H1 (cell line): Measurements from ENCODE around the gene MCM5. TPM values are rescaled to one million over a fixed set of nuclear protein-coding genes. Genes with fewer than 3 reads are reported as not detected.

Experiments
- KDM4A ChIP-seq: IDR thresholded peaks from one replicate; pipeline ENCODE4 v1.7.1; 2012; ENCODE audit warnings: low read depth, mild to moderate bottlenecking, moderate library complexity, low read length, inconsistent platforms; ENCODE audit not compliant: severe bottlenecking
- KDM5A ChIP-seq: fragments of 200-600 bp; IDR thresholded peaks from 2 replicates; pipeline ENCODE4 v1.7.1; 2012; ENCODE audit warnings: mild to moderate bottlenecking, low read length, inconsistent platforms, mixed read lengths
- MAFK ChIP-seq: IDR thresholded peaks from 2 replicates; pipeline ENCODE4 v1.6.1; 2012; ENCODE audit warnings: low read depth, mild to moderate bottlenecking, improper control_type of control experiment, low read length
- SP4 ChIP-seq: IDR thresholded peaks from 2 replicates; pipeline ENCODE4 v1.6.1; 2012; ENCODE audit warnings: low read length, inconsistent platforms
- polyA plus RNA-seq, 7 experiments: library from polyadenylated mRNA; depleted of rRNA in 3 of 7; stranded (reverse) in 5 of 7; unstranded in 2 of 7; fragments of >200 nt in 5 of 7; fragments of 200-250 nt in 2 of 7; gene quantifications; 1 replicate in 5 of 7; 2 replicates in 1 of 7; 4 replicates in 1 of 7; pipeline versions ENCODE4 v1.2.1 to v1.2.3, GENCODE V29; 2011 to 2013; ENCODE audit warnings: missing spikeins in 2 of 7, mixed read lengths in 2 of 7
- total RNA-seq: library from RNA; stranded (reverse); fragmentation: NEBNext Ultra II Directional; extraction: Animal tissue kit (Norgen Biotek cat#: 25700); gene quantifications from 2 replicates; pipeline ENCODE4 v1.2.1, GENCODE V29; 2021
- TF ChIP-seq, protein P1 (sequence below): fragments of 300-600 bp; sonication (generic); IDR thresholded peaks from 2 replicates; pipeline ENCODE4 v1.7.1; 2012; ENCODE audit warnings: low read length, moderate library complexity, mild to moderate bottlenecking, inconsistent platforms; ENCODE audit not compliant: insufficient replicate concordance

The MCM5 gene
- total and polyA plus RNA-seq, 2 of the 8 experiments (the other 6 are each of a cell fraction or from before 2014, with no cell fraction given): 210 to 305 TPM

DNA sequence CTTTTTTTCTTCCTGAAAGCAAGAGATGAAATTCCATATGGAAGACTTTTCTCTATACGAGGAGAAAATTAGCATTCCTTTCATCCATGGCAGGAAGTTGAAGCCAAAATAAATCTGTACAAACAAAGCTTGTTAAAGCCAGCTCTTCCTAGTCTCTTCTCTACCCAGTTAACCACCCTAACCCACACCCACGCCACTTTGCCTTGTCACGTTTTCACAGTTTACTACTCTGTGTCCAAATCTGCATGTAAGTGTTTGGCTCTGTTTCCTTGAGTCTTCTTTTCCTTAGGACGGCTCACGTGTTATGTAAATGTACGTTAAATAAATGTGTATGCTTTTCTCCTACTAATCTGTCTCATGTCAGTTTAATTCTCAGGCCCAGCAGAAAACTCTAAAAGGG, 26.2 kb upstream of the MCM5 start (continued):
- TF ChIP-seq, protein P1, sequence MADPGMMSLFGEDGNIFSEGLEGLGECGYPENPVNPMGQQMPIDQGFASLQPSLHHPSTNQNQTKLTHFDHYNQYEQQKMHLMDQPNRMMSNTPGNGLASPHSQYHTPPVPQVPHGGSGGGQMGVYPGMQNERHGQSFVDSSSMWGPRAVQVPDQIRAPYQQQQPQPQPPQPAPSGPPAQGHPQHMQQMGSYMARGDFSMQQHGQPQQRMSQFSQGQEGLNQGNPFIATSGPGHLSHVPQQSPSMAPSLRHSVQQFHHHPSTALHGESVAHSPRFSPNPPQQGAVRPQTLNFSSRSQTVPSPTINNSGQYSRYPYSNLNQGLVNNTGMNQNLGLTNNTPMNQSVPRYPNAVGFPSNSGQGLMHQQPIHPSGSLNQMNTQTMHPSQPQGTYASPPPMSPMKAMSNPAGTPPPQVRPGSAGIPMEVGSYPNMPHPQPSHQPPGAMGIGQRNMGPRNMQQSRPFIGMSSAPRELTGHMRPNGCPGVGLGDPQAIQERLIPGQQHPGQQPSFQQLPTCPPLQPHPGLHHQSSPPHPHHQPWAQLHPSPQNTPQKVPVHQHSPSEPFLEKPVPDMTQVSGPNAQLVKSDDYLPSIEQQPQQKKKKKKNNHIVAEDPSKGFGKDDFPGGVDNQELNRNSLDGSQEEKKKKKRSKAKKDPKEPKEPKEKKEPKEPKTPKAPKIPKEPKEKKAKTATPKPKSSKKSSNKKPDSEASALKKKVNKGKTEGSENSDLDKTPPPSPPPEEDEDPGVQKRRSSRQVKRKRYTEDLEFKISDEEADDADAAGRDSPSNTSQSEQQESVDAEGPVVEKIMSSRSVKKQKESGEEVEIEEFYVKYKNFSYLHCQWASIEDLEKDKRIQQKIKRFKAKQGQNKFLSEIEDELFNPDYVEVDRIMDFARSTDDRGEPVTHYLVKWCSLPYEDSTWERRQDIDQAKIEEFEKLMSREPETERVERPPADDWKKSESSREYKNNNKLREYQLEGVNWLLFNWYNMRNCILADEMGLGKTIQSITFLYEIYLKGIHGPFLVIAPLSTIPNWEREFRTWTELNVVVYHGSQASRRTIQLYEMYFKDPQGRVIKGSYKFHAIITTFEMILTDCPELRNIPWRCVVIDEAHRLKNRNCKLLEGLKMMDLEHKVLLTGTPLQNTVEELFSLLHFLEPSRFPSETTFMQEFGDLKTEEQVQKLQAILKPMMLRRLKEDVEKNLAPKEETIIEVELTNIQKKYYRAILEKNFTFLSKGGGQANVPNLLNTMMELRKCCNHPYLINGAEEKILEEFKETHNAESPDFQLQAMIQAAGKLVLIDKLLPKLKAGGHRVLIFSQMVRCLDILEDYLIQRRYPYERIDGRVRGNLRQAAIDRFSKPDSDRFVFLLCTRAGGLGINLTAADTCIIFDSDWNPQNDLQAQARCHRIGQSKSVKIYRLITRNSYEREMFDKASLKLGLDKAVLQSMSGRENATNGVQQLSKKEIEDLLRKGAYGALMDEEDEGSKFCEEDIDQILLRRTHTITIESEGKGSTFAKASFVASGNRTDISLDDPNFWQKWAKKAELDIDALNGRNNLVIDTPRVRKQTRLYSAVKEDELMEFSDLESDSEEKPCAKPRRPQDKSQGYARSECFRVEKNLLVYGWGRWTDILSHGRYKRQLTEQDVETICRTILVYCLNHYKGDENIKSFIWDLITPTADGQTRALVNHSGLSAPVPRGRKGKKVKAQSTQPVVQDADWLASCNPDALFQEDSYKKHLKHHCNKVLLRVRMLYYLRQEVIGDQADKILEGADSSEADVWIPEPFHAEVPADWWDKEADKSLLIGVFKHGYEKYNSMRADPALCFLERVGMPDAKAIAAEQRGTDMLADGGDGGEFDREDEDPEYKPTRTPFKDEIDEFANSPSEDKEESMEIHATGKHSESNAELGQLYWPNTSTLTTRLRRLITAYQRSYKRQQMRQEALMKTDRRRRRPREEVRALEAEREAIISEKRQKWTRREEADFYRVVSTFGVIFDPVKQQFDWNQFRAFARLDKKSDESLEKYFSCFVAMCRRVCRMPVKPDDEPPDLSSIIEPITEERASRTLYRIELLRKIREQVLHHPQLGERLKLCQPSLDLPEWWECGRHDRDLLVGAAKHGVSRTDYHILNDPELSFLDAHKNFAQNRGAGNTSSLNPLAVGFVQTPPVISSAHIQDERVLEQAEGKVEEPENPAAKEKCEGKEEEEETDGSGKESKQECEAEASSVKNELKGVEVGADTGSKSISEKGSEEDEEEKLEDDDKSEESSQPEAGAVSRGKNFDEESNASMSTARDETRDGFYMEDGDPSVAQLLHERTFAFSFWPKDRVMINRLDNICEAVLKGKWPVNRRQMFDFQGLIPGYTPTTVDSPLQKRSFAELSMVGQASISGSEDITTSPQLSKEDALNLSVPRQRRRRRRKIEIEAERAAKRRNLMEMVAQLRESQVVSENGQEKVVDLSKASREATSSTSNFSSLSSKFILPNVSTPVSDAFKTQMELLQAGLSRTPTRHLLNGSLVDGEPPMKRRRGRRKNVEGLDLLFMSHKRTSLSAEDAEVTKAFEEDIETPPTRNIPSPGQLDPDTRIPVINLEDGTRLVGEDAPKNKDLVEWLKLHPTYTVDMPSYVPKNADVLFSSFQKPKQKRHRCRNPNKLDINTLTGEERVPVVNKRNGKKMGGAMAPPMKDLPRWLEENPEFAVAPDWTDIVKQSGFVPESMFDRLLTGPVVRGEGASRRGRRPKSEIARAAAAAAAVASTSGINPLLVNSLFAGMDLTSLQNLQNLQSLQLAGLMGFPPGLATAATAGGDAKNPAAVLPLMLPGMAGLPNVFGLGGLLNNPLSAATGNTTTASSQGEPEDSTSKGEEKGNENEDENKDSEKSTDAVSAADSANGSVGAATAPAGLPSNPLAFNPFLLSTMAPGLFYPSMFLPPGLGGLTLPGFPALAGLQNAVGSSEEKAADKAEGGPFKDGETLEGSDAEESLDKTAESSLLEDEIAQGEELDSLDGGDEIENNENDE: no peak
- TF ChIP-seq SP4 (no peak), KDM4A (no peak), MAFK (no peak), KDM5A (no peak)
